HG02938 (cell line): ENCODE measurements around the gene RTRAF.

Experiments used
- ATAC-seq: cut with Tn5 transposase; IDR thresholded peaks from one replicate; pipeline ENCODE4 v1.9.1; 2021; ENCODE audit warnings: mild to moderate bottlenecking, moderate library complexity; ENCODE audit not compliant: unreplicated experiment

Gene RTRAF

DNA sequence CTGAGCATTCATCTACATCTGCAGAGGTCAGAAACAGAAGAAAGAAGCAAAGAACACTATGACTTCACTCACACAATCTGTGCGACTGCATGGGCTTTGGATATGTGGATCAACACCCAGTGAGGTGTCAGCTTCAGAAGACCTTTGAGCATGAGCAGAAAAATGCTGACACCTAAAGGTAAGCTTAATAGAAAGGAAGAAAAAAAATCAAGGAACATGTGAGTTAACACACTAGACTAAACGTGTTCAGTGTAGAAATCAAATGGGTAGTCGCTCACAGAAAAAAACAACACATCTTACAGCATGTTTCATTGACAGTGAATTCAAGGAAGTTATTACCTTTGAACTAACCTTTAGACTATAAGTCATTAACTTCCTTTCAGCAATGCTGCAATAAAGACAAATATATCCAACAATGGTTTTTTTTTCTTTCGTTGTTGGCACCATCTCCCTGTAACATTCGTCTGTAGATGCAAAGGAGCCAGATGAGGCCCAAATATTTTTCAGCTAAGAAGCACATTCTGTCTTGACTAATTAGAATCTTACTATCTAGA is 30.9 kb downstream of the RTRAF start:
- no peak for ATAC-seq

DNA sequence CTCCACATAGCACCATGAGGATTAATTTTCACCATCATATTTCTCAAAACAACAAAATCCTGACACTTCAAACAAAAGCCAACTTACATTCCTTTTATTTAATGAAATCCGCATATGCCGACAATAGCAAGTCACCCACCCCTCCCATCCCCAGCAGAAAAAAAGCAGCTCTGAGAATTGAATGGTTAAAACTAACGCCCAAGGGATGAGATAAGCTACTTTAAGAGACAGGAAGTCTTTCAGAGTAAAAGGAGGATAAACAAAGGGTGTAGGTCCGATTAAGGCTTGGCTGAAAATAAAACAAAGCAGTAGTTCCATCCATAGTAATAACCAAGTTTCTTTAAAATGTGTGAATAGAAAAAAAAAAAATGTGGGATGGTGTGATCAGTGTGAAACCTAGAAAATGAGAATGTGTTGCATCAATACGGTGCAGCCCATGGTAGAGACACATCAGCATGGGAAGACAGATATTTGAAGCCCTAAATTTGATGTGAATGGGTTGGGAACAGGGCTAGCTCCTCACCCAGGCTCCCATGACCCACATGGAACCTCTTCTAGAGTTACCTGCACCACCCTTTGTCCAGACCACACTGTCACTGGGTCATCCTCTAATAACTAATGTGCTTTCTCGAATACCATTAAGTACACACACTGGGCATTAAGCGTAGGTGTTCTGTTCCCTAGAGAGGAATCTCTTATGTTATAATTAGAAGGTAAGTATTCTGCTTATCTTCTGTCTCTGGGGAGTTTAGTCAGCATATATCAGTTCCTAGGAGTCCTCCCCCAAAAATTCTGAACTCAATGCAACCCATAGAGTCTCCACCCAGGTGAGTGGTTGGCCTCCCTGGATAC is 31.7 kb downstream of the RTRAF start:
- no peak for ATAC-seq

DNA sequence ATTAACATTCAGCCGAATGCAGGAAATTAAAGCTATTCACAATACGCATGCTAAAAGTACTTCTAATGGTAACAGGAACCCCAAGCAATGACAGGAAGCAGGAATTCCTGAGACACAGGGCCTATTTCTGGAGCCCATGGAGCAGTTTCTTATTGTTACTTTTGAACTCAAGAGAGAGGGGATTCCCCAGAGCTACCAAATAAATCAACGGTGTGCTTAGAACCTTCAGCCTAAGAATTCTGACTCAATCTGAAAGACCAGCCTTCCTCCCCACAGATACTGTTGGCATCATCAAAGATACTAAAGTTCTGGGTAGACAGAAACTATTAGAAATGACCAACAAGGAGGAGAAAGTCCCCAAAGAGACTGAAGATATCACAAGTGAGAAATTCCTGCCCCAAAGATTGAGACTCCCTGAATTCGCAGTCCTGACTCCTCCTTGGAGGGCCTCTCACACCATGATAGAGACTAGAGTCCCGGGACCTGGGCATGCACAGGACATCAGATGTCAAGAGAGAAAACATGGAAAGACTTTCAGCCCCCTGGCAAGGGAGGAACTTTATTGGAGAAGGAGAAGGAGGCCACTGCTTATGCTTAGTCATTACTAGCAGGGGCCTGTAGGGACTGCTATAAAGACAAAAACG is 32.7 kb downstream of the RTRAF start:
- ATAC-seq: peak; percentile 74

DNA sequence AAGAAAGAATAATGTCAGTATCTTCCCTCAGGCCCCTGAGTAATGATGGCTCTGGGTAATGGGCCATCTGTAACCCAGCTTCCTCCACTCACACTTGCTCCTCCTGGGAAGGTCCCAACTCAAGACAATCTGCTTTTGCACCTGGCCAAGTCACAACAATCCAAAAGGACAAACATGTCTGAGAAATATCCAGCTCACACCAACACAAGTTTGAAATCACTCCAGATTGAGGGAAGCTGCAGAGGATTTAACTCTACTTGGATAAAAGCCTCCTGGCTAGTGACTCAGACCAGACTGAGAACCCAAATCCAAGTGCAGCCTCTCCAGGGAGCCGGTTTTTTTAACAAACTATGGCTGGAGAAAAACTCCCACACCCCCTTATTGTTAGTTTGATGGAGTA is 34.2 kb downstream of the RTRAF start:
- ATAC-seq: no peak

DNA sequence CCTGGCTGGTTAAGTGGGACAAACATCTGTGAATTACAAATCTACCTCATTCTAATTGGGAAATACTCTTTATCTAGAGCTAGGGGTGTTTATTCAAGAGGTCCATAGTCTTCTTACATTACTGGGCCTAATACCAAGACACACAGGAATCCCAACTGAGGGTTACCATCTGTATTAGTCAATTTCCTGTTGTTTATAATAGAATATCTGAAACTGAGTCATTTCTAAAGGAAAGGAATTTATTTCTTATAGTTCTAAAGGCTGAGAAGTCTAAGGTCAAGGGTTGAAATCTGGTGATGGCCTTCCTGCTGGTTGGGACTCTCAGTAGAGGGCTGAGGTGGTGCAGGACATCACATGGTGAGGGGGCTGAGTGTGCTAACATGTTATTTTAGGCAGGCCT is 36.0 kb downstream of the RTRAF start:
- ATAC-seq: no peak

DNA sequence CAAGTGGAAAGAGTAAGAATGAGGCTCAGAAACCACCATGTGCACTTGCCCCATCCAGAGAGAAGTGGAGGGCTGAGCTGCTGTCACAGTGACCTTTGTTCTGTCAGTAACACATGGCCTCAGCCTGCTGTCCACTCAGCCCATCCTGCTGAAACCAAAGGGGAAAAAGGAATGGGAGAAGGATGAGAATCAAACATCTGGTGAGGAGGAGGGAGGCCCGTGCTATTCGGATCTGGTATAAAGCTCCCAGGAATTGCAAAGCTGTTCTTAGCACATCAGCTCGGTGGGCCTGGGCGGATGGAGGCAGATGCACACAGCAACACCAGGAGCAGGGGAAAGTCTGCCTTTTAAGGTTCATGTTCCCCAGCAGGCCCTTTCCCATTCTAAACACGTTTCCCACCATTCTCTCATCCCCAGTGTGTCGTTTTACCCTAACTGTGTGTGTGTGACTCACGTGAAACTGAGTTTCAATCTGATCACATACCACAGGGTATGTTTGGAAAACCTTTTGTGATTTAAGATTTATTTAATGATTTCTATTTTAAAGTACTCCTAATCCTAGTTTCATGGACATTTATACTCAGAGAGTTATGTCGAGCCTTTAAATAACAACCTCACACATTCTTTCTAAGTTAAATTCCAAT is 36.8 kb downstream of the RTRAF start:
- ATAC-seq: no peak

DNA sequence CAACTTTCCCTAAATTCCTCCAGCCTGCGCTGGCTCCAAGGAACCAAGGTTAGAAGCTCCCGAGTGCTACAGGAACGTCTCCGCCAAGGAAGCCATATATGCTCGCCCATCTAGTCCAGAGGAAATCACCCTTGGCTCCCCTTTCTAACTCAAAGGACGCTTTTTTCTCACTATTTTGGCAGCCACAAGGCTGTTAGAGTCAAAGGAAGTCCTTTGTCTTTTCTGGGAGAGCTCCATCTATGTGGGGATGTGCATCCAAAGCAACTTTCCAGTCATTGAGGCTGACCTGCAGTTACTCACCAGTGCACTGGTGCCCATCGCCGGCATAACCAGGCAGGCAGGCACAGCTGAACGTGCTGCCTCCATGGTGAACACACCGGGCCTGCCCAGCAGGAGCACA is 37.6 kb downstream of the RTRAF start:
- no peak for ATAC-seq

DNA sequence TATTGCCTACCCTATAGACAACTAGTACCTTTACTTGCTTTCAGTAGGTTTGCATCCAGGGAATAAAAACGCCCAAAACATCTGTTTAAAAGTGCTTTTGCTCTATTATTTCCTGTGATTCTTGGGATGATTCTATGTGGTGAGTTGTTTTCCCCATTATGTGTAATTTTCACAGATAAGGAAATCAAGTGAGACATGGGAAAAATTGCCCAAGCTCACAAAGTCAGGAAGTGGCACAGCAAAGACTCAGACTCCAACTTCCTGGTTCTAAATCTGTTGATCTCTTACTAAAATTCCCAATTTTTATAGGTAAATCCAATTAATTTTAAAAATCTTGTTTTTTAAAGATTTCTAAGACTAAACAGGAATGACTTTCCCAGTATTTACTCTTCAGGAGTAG is 40.5 kb downstream of the RTRAF start:
- no peak for ATAC-seq

DNA sequence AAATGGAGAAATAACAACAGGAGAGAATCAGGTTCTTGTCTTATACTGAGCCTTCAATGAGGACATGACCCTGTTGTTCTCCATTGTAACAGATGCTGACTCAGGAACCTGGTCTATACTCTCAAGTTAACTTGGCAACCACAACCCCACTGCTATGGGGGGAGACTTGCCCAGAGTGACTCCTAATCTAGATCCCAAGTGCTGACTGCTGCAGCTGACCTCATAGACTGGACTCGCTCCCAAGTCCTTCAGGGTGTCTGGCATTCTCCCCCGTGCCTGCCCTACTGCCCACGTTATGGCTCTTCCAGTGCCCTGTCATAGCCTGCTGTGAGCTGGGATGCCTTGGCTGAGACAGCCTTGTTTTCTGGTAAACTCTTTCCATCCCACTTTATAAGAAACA is 42.4 kb downstream of the RTRAF start:
- no peak for ATAC-seq

DNA sequence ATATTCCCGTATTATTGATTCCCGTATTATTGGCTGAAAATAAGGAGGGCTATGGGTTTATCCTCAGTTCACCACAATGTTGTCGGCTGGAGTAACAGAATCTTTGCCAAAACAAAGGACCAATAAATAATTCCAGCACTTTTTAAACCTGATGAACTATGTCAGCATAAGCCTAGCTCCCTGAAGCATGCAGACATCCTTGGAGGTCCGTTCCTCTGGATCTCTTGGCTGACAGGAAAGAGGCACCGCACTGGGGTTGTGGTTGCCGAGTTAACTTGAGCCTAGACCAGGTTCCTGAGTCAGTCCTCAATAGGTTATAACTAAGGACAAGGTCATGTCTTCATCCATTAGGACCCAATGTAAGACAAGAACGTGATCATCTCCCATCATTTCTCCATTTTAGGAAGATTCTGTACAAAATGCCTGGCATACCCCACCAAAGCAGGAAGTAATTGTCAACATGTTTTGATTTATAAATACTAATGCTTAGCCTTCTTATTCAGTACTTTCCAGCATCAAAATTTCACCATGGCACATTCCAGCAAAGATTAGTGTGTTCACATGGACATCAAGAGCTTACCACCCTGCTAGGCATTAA is 43.0 kb downstream of the RTRAF start:
- ATAC-seq: no peak

DNA sequence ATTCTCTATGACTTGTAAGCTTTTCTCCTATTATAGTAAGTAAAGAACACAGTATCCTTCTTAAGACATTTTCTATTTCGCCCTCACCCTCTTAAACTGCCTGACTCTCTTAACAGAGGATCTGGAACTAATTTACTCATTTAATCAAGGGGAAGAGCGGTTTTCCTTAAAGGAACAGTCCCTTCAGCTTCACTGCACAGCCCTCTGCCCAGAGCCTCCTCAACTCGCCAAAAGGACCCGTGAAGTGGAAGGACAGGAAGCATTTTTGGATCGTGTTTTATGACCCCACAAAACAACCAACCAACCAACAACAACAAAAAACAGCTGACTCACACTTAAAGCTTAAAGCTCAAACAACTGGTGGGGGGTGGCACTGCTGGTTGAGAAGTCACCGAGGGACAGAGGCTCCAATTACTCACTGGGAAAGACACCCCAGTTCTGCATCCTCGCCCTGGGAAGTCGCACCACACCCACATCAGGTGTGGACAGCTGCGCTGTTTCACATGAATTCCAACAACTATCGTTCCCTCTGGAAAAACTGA is 43.8 kb downstream of the RTRAF start:
- ATAC-seq: no peak

DNA sequence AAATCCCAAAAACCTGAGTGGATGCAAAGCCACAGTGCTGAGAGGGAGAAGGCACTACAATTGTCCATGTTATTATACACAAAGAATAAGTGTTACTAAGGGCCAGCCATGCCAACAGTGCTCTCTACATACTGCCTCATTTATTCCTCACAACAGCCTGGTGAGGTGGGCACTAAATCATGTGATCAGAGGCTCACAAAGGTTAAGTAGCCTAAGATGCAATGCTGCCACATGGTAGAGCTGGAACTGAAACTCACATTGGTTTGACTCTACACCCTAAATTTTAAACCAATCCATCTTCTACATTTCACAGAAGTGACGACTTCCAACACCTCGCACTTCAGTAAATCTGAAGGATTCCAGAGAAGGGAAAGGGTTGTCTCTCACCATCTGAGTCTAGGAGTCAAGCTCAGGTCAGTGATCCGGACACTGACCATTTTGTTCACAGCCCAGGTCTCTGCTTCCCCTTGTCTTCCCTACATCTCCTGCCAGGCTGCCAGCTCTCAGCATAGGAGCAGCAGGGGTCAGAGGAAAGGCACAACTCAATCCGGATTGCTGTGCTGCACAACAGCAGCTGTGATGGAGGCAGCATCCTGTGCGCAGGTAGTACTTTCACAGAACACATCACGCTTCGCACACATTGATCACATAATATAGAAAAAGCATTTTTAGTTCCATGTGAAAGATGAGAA is 49.9 kb downstream of the RTRAF start:
- no peak for ATAC-seq

DNA sequence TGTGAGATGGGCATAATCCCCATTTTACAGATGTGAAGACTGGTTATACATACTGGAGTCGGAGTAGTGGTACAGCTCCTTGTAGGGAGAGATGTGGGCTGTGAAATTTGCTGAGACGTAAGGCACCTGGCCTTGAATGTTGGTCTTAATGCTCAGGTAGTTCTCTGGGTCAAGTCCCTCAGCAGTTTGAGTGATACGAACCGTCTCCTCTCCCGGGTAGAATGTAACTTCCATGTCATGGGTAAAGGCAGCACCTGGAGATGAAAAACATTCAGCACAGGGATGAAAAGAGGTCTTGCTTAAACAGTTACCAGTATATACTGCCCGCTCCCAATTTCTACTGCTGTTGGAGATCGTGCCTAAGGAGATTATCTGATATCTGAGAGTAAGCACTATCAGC is 51.3 kb downstream of the RTRAF start:
- ATAC-seq: no peak

DNA sequence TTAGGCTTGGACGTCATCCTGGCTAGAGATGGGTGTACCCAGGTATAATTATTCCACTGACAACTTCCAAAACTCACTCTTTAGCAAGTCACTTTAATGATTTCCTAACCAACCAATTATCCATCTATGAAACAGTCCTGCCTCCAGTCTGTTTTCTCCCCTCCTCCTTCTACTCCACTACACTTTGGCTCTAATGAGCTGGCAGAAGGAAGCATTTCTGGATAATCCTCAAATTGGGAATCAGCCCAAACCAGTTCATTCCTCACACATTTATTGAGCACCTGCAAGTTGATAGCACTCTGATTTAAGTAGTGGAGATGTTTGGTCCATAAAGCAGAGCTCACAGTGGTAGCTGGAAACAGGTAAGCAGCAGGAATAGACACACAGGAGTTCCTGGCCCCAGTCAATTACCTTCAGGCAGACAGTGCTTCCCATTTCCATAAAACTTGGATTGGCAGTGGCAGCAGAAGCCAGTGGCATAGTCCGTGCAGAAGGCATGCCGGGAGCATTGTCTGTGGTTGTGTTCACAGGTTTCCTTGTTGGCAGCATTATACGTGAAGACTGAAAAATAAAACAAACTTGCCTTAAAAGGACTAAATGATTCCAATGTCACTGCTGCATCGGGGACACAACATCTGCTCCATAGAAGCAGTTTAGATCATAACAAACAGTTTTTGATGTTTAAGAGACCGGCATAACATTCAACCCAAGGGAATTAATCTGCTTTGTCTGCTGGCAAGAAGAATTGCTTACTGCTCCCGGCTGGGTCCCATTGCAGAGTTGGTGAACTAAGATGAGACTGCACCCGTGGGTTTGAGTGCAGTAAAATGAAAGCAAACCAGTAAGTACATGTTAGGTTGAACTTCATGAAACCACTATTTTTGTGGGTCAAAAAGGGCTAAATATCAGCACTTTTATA is 53.3 kb downstream of the RTRAF start:
- ATAC-seq: no peak

DNA sequence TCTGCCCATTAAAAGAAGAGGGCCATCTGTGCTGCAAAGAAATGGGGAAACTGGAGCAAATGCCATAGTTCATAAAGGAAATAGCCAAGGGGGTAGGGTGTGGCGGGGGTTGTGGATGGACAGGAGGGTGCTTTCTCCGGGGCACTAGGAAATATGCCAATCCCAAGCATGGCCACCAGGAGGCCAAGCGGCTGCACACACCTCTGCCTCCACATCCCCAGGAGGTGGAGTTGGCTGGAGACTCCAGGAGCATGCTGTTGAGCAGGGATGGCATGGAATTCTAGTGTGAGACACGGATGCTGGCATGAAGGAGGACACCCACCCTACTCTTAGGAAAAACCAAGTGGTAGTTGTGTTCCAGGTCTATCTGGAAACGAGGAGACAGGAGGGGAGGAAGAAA is 54.3 kb downstream of the RTRAF start:
- ATAC-seq: no peak

DNA sequence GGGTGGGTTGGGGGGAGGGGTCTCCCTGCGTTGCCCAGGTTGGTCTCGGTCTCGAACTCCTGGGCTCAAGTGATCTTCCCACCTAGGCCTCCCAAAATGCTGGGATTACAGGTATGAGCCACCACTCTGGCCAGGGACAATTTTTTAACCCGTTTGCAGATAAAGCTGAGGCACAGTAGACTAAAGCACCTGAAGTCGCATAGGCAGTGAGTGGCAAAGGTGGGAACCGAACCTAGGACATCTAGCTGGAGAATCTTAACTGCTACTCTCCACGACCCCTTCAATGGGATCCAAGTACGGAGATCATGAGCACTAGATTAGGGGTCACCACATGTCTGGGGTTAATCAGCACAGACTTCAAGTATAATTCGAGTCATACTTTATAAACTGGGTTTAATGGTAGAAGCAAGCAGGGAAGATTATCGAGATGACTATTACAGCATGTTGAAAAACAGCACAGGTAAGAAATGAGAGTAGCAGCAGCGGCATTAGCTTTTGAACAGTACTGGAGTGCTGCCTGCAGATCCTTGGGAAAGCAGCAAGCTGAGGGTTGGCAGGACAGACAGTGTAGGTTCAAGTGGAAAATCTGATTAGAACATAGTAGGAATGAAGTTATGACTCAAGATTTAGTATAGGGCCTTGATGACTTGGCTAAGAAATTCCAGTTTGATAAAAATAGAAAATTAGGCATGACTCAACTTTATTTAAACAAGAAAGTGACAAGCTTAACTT is 55.6 kb downstream of the RTRAF start:
- no peak for ATAC-seq

DNA sequence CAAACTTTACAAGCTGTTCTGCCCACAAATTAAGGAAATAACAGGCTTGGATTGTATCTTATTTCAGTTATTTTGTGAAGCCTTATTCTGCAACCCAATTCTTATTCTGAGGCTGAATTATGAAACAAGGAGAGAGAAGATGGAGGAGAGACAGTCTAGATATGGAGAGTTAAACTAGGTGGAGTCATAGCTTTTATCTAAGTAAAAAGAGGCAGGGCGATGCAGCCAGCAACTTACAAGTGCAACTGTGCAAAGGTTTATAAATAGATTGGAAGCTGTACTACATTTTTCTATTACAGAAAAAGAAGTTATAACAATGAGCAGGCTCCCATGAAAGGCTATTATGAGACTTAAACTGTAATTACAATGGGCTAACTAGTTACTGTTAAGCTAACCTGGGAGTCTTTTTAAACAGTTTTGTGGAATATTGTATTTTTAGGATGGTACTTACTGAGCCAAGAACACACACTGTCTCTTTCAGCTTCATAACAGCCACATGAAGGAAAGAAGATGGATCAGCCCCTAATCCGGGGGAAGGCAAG is 57.1 kb downstream of the RTRAF start:
- ATAC-seq: no peak

DNA sequence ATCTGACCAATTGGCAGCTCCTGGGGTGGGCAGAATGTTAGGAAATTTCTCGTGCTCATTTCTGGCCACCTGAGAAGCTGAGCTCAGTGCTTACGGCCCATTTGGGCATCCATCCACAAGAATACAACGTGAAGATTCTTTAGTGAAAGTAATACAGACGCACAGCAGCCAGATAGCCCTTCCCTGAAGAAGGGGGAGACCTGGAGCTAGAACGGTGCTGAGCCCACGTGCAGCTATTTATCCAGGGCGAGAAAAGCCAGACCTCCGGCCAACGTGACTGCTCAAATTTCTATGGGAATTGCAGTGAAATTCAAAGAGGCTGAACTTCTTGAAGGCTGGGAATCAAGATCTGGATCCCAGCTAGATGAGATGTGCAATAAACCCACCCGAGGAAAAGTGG is 58.8 kb downstream of the RTRAF start:
- ATAC-seq: no peak
